HEK293 (cell line): ENCODE data around the gene NHEJ1.

Experiments used
- CTCF ChIA-PET: fragments of 350-600 bp; formaldehyde crosslinking; extraction: SDS; loops from one replicate; lab custom pipeline; 2021; ENCODE audit warnings: antibody characterized with exemption; lab: Yijun Ruan, JAX
- POLR2A ChIA-PET: fragments of 300-600 bp; formaldehyde crosslinking; extraction: SDS; loops from one replicate; lab custom pipeline; 2020; ENCODE audit warnings: antibody characterized with exemption, inconsistent platforms; lab: Yijun Ruan, JAX
- H3K27ac ChIP-seq: fragments of 200-500 bp; sonication (Bioruptor generic); 2 replicates; pipeline ENCODE4 v1.5.1; 2014; ENCODE audit warnings: low read depth, low read length, control low read depth, inconsistent platforms; ENCODE audit errors: extremely low read depth
- H3K36me3 ChIP-seq, 2 experiments: fragments of 200-500 bp in 1 of 2; sonication (Bioruptor generic) in 1 of 2; 1 replicate in 1 of 2; 2 replicates in 1 of 2; pipeline ENCODE4 v1.5.1; 2014 to 2017; ENCODE audit warnings: inconsistent platforms in 2 of 2, low read length in 2 of 2; ENCODE audit not compliant: control insufficient read depth in 2 of 2, insufficient read depth in 1 of 2
- H3K4me1 ChIP-seq: fragments of 200-500 bp; sonication (Bioruptor generic); 2 replicates; pipeline ENCODE4 v1.5.1; 2014; ENCODE audit warnings: mild to moderate bottlenecking, low read length, inconsistent platforms; ENCODE audit not compliant: control insufficient read depth, insufficient read depth
- H3K4me3 ChIP-seq: 2 replicates; pipeline ENCODE4 v1.5.1; 2011; ENCODE audit warnings: low read depth, mild to moderate bottlenecking, control low read depth, low read length, moderate library complexity
- H3K9me3 ChIP-seq: fragments of 200-500 bp; sonication (Bioruptor generic); 2 replicates; pipeline ENCODE4 v1.5.1; 2014; ENCODE audit warnings: low read depth, low read length, inconsistent platforms; ENCODE audit not compliant: control insufficient read depth, insufficient read depth
- ATF2 ChIP-seq: fragments of 450-650 bp; formaldehyde crosslinking; IDR thresholded peaks from 2 replicates; pipeline ENCODE4 v1.5.1; 2016; ENCODE audit warnings: missing biosample characterization, missing genetic modification characterization, low read depth
- GLIS1 ChIP-seq: fragments of 450-650 bp; formaldehyde crosslinking; IDR thresholded peaks from 2 replicates; pipeline ENCODE4 v1.5.1; 2016; ENCODE audit warnings: missing biosample characterization, missing genetic modification characterization
- KLF1 ChIP-seq: fragments of 450-650 bp; formaldehyde crosslinking; IDR thresholded peaks from 2 replicates; pipeline ENCODE4 v1.5.1; 2016; ENCODE audit warnings: missing biosample characterization, missing genetic modification characterization
- KLF8 ChIP-seq: fragments of 450-650 bp; formaldehyde crosslinking; IDR thresholded peaks from 2 replicates; pipeline ENCODE4 v1.5.1; 2016; ENCODE audit warnings: missing biosample characterization, missing genetic modification characterization
- KLF9 ChIP-seq: fragments of 450-650 bp; formaldehyde crosslinking; IDR thresholded peaks from 2 replicates; pipeline ENCODE4 v1.5.1; 2016; ENCODE audit warnings: missing biosample characterization, missing genetic modification characterization, low read depth
- OVOL3 ChIP-seq: fragments of 450-650 bp; formaldehyde crosslinking; IDR thresholded peaks from 2 replicates; pipeline ENCODE4 v1.5.1; 2016; ENCODE audit warnings: missing biosample characterization, missing genetic modification characterization
- PATZ1 ChIP-seq: fragments of 450-650 bp; formaldehyde crosslinking; IDR thresholded peaks from 2 replicates; pipeline ENCODE4 v1.5.1; 2016; ENCODE audit warnings: missing biosample characterization, missing genetic modification characterization
- PRDM10 ChIP-seq: fragments of 450-650 bp; formaldehyde crosslinking; IDR thresholded peaks from 2 replicates; pipeline ENCODE4 v1.5.1; 2016; ENCODE audit warnings: missing biosample characterization, missing genetic modification characterization
- SP2 ChIP-seq: fragments of 450-650 bp; formaldehyde crosslinking; IDR thresholded peaks from 2 replicates; pipeline ENCODE4 v1.5.1; 2016; ENCODE audit warnings: missing biosample characterization, missing genetic modification characterization
- SP7 ChIP-seq: fragments of 450-650 bp; formaldehyde crosslinking; IDR thresholded peaks from 2 replicates; pipeline ENCODE4 v1.5.1; 2016; ENCODE audit warnings: missing biosample characterization, missing genetic modification characterization
- WT1 ChIP-seq: fragments of 450-650 bp; formaldehyde crosslinking; IDR thresholded peaks from 2 replicates; pipeline ENCODE4 v1.5.1; 2016; ENCODE audit warnings: missing biosample characterization, missing genetic modification characterization
- ZBTB21 ChIP-seq: fragments of 450-650 bp; formaldehyde crosslinking; IDR thresholded peaks from 2 replicates; pipeline ENCODE4 v1.5.1; 2017; ENCODE audit warnings: missing biosample characterization, missing genetic modification characterization
- ZBTB6 ChIP-seq: fragments of 450-650 bp; formaldehyde crosslinking; IDR thresholded peaks from 2 replicates; pipeline ENCODE4 v1.5.1; 2017; ENCODE audit warnings: missing biosample characterization, missing genetic modification characterization
- ZBTB8A ChIP-seq: fragments of 450-650 bp; formaldehyde crosslinking; IDR thresholded peaks from 2 replicates; pipeline ENCODE4 v1.5.1; 2016; ENCODE audit warnings: missing biosample characterization, missing genetic modification characterization
- ZFHX2 ChIP-seq: fragments of 450-650 bp; formaldehyde crosslinking; conservative IDR thresholded peaks from 2 replicates; pipeline ENCODE4 v1.5.1; 2016; ENCODE audit warnings: missing biosample characterization, missing genetic modification characterization
- ZNF146 ChIP-seq: fragments of 450-650 bp; formaldehyde crosslinking; IDR thresholded peaks from 2 replicates; pipeline ENCODE4 v1.5.1; 2016; ENCODE audit warnings: missing biosample characterization, missing genetic modification characterization
- ZNF175 ChIP-seq: fragments of 450-650 bp; formaldehyde crosslinking; IDR thresholded peaks from 2 replicates; pipeline ENCODE4 v1.5.1; 2016; ENCODE audit warnings: missing biosample characterization, missing genetic modification characterization
- ZNF2 ChIP-seq: fragments of 450-650 bp; formaldehyde crosslinking; IDR thresholded peaks from 2 replicates; pipeline ENCODE4 v1.5.1; 2016; ENCODE audit warnings: missing biosample characterization, missing genetic modification characterization
- ZNF23 ChIP-seq: fragments of 450-650 bp; formaldehyde crosslinking; IDR thresholded peaks from 2 replicates; pipeline ENCODE4 v1.5.1; 2016; ENCODE audit warnings: missing biosample characterization, missing genetic modification characterization, borderline replicate concordance
- ZNF266 ChIP-seq: fragments of 450-650 bp; formaldehyde crosslinking; IDR thresholded peaks from 2 replicates; pipeline ENCODE4 v1.5.1; 2016; ENCODE audit warnings: missing biosample characterization, missing genetic modification characterization, low read depth
- ZNF335 ChIP-seq: fragments of 450-650 bp; formaldehyde crosslinking; conservative IDR thresholded peaks from 2 replicates; pipeline ENCODE4 v1.5.1; 2016; ENCODE audit warnings: missing biosample characterization, missing genetic modification characterization
- ZNF391 ChIP-seq: fragments of 450-650 bp; formaldehyde crosslinking; IDR thresholded peaks from 2 replicates; pipeline ENCODE4 v1.5.1; 2016; ENCODE audit warnings: low read depth, missing biosample characterization, missing genetic modification characterization, borderline replicate concordance
- ZNF394 ChIP-seq: fragments of 450-650 bp; formaldehyde crosslinking; IDR thresholded peaks from 2 replicates; pipeline ENCODE4 v1.5.1; 2016; ENCODE audit warnings: missing biosample characterization, missing genetic modification characterization, mild to moderate bottlenecking, moderate library complexity, borderline replicate concordance
- ZNF561 ChIP-seq: fragments of 450-650 bp; IDR thresholded peaks from 2 replicates; pipeline ENCODE4 v1.5.1; 2018; ENCODE audit warnings: missing biosample characterization, missing genetic modification characterization, borderline replicate concordance
- ZNF629 ChIP-seq: fragments of 450-650 bp; formaldehyde crosslinking; IDR thresholded peaks from 2 replicates; pipeline ENCODE4 v1.5.1; 2017; ENCODE audit warnings: missing biosample characterization, missing genetic modification characterization
- ZNF658 ChIP-seq: fragments of 450-650 bp; formaldehyde crosslinking; IDR thresholded peaks from 2 replicates; pipeline ENCODE4; 2016; ENCODE audit warnings: missing biosample characterization, missing genetic modification characterization
- ZNF660 ChIP-seq: fragments of 450-650 bp; IDR thresholded peaks from 2 replicates; pipeline ENCODE4 v1.5.1; 2018; ENCODE audit warnings: missing biosample characterization, mild to moderate bottlenecking, missing genetic modification characterization
- ZNF76 ChIP-seq: fragments of 450-650 bp; formaldehyde crosslinking; IDR thresholded peaks from 2 replicates; pipeline ENCODE4; 2016; ENCODE audit warnings: low read depth, missing biosample characterization, missing genetic modification characterization, borderline replicate concordance
- ZNF791 ChIP-seq: fragments of 450-650 bp; formaldehyde crosslinking; IDR thresholded peaks from 2 replicates; pipeline ENCODE4 v1.5.1; 2016; ENCODE audit warnings: missing biosample characterization, missing genetic modification characterization
- ZSCAN30 ChIP-seq: fragments of 450-650 bp; IDR thresholded peaks from 2 replicates; pipeline ENCODE4 v1.5.1; 2018; ENCODE audit warnings: missing biosample characterization, mild to moderate bottlenecking, missing genetic modification characterization, moderate library complexity

The NHEJ1 gene

GRCh38 chr2:219206328-219207133, 45.9 kb upstream of the NHEJ1 start, which contains the start of gene ZFAND2B:
Gene ZFAND2B, plus strand, starts transcription at chr2:219206782. Its CDS starts 206 bp downstream, at chr2:219206988.
- ChIA-PET POLR2A (interaction anchor here (0.6 to 2.6 kb wide), 23 partner anchors 10 to 337 kb away, joined by 3 to 42 read pairs (median 4); partner anchors contain the start of genes ABCB6, ANKZF1, ATG9A and CNPPD1), CTCF (interaction anchor here (0.6 to 1.4 kb wide), 10 partner anchors 12 to 1980 kb away, joined by 3 to 5 read pairs (median 3); partner anchors contain the start of genes GLB1L and STK16)
- Histone ChIP-seq H3K27ac (peak within 1 kb of the TSS; percentile 61), H3K4me1 (peaks cover 8% of the 10 kb centered on the region), H3K4me3 (peak within 1 kb of the TSS; percentile 76), H3K9me3 (no peaks in the 10 kb centered on the region), H3K36me3 (peaks cover 5 to 41% of the 10 kb centered on the region in 2 experiments; a peak in 2 of 3 replicates)
- no peak for TF ChIP-seq ZNF394 (tag by site-specific recombination)
- peak; percentile 70 for TF ChIP-seq SP2 (tag by site-specific recombination)
- peak; percentile 25; the same call in 1 of the 2 replicates for TF ChIP-seq ZFHX2 (tag by site-specific recombination)
- no peak for TF ChIP-seq ZNF791 (tag by site-specific recombination)
- TF ChIP-seq ZNF561 (tag by site-specific recombination) = 0 out of 2 replicates have a peak, but pooled peaks have one; percentile 70
- TF ChIP-seq ZBTB21 = no peak
- peak; percentile 52 for TF ChIP-seq KLF1 (tag by site-specific recombination)
- TF ChIP-seq ZBTB6 = peak; percentile 67; the same call in 1 of the 2 replicates
- no peak for TF ChIP-seq ZNF658
- no peak for TF ChIP-seq ZNF76 (tag by site-specific recombination)
- TF ChIP-seq KLF9 (tag by site-specific recombination) = peak; percentile 95
- TF ChIP-seq ZNF335 (tag by site-specific recombination) = peak; percentile 50
- TF ChIP-seq ATF2 (tag by site-specific recombination) = peak; percentile 78
- peak; percentile 73; the same call in 1 of the 2 replicates for TF ChIP-seq ZNF2 (tag by site-specific recombination)
- TF ChIP-seq ZNF391 (tag by site-specific recombination) = peak; percentile 33; the same call in 1 of the 2 replicates
- TF ChIP-seq GLIS1 (tag by site-specific recombination) = 0 out of 2 replicates have a peak, but pooled peaks have one; percentile 21
- peak; percentile 78 for TF ChIP-seq KLF8 (tag by site-specific recombination)
- peak; percentile 84 for TF ChIP-seq PATZ1 (tag by site-specific recombination)
- TF ChIP-seq ZSCAN30 (tag by site-specific recombination) = peak; percentile 21; the same call in 1 of the 2 replicates
- peak; percentile 60 for TF ChIP-seq SP7 (tag by site-specific recombination)
- no peak for TF ChIP-seq OVOL3
- peak; percentile 47; the same call in 1 of the 2 replicates for TF ChIP-seq ZNF629 (tag by site-specific recombination)
- TF ChIP-seq PRDM10 (tag by site-specific recombination) = 0 out of 2 replicates have a peak, but pooled peaks have one; percentile 22
- no peak for TF ChIP-seq ZNF175 (tag by site-specific recombination)
- peak; percentile 48 for TF ChIP-seq ZNF660 (tag by site-specific recombination)
- TF ChIP-seq ZNF146 (tag by site-specific recombination) = no peak
- TF ChIP-seq ZBTB8A (tag by site-specific recombination) = peak; percentile 88
- 0 out of 2 replicates have a peak, but pooled peaks have one; percentile 9 for TF ChIP-seq WT1 (tag by site-specific recombination)
- no peak for TF ChIP-seq ZNF266 (tag by site-specific recombination)
- no peak for TF ChIP-seq ZNF23 (tag by site-specific recombination)
